Measurements from ENCODE around the gene CARS2.

- TF ChIP-seq EZH2 (IDR thresholded peaks at IDR 0.05; ENCODE audit: borderline replicate concordance, low read depth, low read length, severe bottlenecking), result no peak
- TF ChIP-seq, protein P1, sequence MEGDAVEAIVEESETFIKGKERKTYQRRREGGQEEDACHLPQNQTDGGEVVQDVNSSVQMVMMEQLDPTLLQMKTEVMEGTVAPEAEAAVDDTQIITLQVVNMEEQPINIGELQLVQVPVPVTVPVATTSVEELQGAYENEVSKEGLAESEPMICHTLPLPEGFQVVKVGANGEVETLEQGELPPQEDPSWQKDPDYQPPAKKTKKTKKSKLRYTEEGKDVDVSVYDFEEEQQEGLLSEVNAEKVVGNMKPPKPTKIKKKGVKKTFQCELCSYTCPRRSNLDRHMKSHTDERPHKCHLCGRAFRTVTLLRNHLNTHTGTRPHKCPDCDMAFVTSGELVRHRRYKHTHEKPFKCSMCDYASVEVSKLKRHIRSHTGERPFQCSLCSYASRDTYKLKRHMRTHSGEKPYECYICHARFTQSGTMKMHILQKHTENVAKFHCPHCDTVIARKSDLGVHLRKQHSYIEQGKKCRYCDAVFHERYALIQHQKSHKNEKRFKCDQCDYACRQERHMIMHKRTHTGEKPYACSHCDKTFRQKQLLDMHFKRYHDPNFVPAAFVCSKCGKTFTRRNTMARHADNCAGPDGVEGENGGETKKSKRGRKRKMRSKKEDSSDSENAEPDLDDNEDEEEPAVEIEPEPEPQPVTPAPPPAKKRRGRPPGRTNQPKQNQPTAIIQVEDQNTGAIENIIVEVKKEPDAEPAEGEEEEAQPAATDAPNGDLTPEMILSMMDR (IDR thresholded peaks at IDR 0.05; ENCODE audit: borderline replicate concordance, extremely low read depth, low read length, poor library complexity, severe bottlenecking), result no peak
These were observed 78.0 kb downstream of the CARS2 start for GRCh38 chr13:110627761-110628476.

Measured in DND-41 (cell line).